GM18873 (cell line): ENCODE measurements around the gene LRRC37A3.
"Not testable (repeated sequence)": the region's sequence is repeated elsewhere in the genome, so short reads cannot be mapped to it uniquely, and the experiment has no call there.

Experiments used
- ATAC-seq: cut with Tn5 transposase; IDR thresholded peaks from one replicate; pipeline ENCODE4 v1.9.1; 2021; ENCODE audit warnings: mild to moderate bottlenecking, moderate library complexity, moderate number of reproducible peaks; ENCODE audit not compliant: unreplicated experiment, low FRiP score

Gene LRRC37A3

DNA sequence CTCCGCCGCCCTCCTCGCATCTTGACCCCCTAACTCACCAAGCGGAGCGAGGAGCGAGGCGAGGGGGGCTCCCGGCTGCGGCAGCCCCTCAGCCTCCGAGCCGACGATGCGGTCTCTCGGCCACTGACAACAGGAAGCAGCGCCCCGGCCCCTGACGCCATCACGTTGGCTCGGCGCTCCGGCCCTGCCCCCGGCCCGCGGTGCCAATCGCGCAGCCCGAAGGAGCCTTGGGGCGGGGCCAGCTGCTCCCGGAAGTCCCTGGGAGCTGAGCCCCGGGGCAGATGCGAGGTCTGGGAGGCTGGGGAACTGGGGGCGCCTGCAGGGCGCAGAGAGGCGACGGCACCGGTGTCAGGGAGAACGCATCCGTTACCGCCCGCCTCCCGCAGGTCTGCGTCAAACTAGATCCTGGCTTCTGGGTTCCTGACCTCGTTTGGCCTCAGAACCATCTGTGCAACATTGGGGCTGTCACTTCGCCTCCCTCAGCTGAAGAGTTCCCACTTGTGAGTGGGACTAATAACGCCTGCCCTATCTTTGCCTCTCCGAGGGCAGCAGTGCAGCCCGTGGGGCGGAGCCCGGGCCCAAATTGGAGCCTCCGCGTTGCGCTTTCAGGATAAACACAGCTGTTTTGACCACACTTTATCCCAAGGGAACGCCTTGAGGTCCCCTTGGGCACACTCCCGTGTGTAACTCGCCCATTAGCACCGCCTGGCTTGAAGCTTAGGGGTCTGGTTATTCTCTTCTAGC lies 82.1 kb downstream of the LRRC37A3 start:
- ATAC-seq = peak; percentile 81

DNA sequence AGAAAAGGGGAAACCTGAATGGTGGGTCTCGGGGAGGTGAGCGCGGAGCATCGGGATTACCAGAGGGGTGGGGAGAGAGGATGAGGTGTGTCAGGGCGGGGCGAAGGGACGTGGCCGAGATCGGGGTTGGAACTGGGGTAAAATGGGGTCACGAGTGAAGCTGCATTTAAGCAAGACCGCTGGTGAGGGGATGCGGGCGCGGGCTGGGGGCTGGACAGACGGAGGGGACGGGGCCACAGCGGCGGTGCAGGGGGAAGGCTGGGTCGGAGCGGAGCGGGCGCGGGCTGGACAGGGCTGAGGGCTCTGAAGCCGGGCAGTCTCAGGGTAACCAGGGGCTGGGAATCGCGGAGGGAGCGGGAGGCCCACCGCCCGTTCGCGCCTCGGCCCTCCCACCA lies 82.7 kb downstream of the LRRC37A3 start:
- peak; percentile 28 for ATAC-seq

GRCh38 chr17:64834060-64834459 lies 85.2 kb downstream of the LRRC37A3 start:
- ATAC-seq = not testable (repeated sequence)

GRCh38 chr17:64830631-64831040 lies 88.6 kb downstream of the LRRC37A3 start:
- ATAC-seq = not testable (repeated sequence)

GRCh38 chr17:64829824-64830630 lies 89.3 kb downstream of the LRRC37A3 start:
- ATAC-seq = not testable (repeated sequence)

DNA sequence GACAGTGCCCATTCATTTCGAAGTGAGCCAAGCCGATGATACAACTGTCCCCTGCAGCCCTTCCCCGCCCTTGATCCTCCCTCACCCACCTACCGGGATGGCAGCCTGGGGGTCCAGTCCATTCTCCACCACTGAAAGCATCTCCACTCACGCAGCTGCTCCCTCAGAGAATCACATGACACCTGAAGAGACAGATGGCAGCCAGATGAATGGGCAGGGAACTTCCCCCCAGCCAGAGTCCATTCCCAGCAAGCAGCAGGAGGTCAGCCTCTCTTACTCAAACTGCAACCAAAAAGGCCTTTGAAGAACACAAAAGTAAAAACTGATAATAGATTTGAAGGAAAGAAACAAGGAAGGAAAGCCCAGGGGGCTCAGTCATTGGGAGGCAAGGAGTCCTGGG lies 90.2 kb downstream of the LRRC37A3 start:
- ATAC-seq = not testable (repeated sequence)

GRCh38 chr17:64818904-64819303 lies 100.4 kb downstream of the LRRC37A3 start:
- ATAC-seq = not testable (repeated sequence)

GRCh38 chr17:64815833-64816198 lies 103.5 kb downstream of the LRRC37A3 start:
- not testable (repeated sequence) for ATAC-seq

GRCh38 chr17:64814993-64815832 lies 104.1 kb downstream of the LRRC37A3 start:
- not testable (repeated sequence) for ATAC-seq

DNA sequence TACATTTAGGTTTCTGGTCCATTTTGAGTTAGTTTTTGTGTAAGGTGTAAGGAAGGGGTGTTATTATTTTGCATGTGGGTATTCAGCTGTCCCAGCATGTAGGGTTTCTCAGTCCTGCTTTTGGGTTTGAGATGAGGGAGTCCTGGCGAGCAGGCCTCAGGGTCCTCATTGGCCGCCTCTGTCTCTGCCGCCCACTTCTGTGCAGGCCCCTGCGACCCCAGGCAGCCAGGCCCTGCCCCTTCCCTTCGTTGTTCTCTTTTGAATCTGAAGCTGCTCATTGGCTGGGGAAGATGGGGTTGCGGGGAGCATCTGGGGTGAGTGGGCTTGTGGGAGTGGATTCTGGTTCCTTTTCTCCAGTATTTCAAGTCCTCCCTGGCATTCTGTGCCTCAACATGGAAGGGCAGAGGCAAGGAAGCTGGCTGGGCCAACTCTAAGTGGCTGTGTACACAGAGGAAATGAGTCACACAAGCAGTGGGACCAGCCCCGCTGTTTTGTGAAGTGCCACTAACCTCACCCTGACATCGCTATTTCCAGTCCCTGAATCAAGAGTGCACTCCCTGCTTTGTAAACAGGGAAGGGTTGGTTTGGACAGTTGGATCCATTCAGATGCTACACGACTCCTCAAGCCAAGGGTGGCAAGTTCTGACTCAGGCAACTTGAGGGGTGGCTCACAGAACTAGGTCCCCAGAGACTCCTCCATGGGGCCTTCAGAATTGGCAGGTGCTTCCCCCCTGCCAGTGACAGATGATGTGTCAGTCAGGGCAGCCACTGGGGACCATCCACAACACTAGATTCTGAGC lies 110.9 kb downstream of the LRRC37A3 start:
- ATAC-seq = peak; percentile 92
